ENCODE measurements around the gene ADAM12. TPM values are rescaled to one million over a fixed set of nuclear protein-coding genes. Genes with fewer than 3 reads are reported as not detected.

The ADAM12 gene
- total RNA-seq, 1 experiment from 2014 or later: not detected

- CTCF ChIA-PET: no interaction called here
- no TSS peak for BruUV-seq (replicated peaks)
- RAD21 ChIA-PET (ENCODE audit: low non-redundant PET in 1 of 2, low total read pairs in 2 of 2, uncharacterized antibody in 2 of 2, unreplicated experiment in 2 of 2): no interaction called here
Measured at GRCh38 chr10:126045861-126046260, 342.4 kb downstream of the ADAM12 start.

GRCh38 chr10:126043389-126043788 lies 344.9 kb downstream of the ADAM12 start:
- ChIA-PET RAD21 (ENCODE audit: low non-redundant PET in 1 of 2, low total read pairs in 2 of 2, uncharacterized antibody in 2 of 2, unreplicated experiment in 2 of 2) (no interaction called here), POLR2A (no interaction called here), CTCF (no interaction called here)
- Histone ChIP-seq H3K4me3 (replicated peaks in 1 of 2; ENCODE audit: low read depth in 1 of 2, low read length in 2 of 2) (no peak overlapping the region), H3K4me1 (ENCODE audit: control insufficient read depth in 1 of 2, insufficient read depth in 2 of 2, low read length in 2 of 2) (no peaks in the 10 kb centered on the region), H3K9me3 (ENCODE audit: control insufficient read depth in 1 of 2, insufficient read depth in 1 of 2, low read depth in 1 of 2, low read length in 2 of 2) (no peaks in the 10 kb centered on the region), H3K27me3 (ENCODE audit: insufficient read depth, low read length) (no peaks in the 10 kb centered on the region), H3K9ac (ENCODE audit: low read length) (no peak overlapping the region), H3K9me2 (ENCODE audit: insufficient read depth) (no peaks in the 10 kb centered on the region), H3K79me2 (ENCODE audit: insufficient read depth, low read length) (no peaks in the 10 kb centered on the region), H3K27ac (ENCODE audit: low read depth, low read length) (no peak overlapping the region), H4K20me1 (ENCODE audit: insufficient read depth) (no peaks in the 10 kb centered on the region), H2AFZ (ENCODE audit: low read depth, low read length, poor library complexity, severe bottlenecking) (no peak overlapping the region), H3K4me2 (ENCODE audit: low read length) (no peak overlapping the region), H3K36me3 (ENCODE audit: control insufficient read depth in 1 of 2, insufficient read depth in 2 of 2, low read length in 2 of 2) (no peaks in the 10 kb centered on the region)
- BruUV-seq (replicated peaks): no TSS peak
- ATAC-seq: no peak
- intact Hi-C loops (cut with micrococcal nuclease): no loop called here
- DNase-seq (ENCODE audit: low read depth, low spot score): no peak
- TF ChIP-seq SRF (IDR thresholded peaks at IDR 0.05; ENCODE audit: low read depth): no peak
- no peak for TF ChIP-seq EZH2 (IDR thresholded peaks at IDR 0.05)
- TF ChIP-seq ZBTB33 (IDR thresholded peaks at IDR 0.05; ENCODE audit: extremely low read depth, insufficient replicate concordance, low read length): no peak
- TF ChIP-seq REST (IDR thresholded peaks at IDR 0.05; ENCODE audit: low read depth): no peak
- TF ChIP-seq SP1 (IDR thresholded peaks at IDR 0.05; ENCODE audit: low read depth): no peak
- TF ChIP-seq EGR1 (IDR thresholded peaks at IDR 0.05; ENCODE audit: low read depth): no peak
- no peak for TF ChIP-seq YY1 (IDR thresholded peaks at IDR 0.05; ENCODE audit: extremely low read depth, insufficient replicate concordance, low read depth, low read length)
- TF ChIP-seq ELF1 (IDR thresholded peaks at IDR 0.05; ENCODE audit: borderline replicate concordance, low read depth): no peak
- no peak for TF ChIP-seq ATF3 (IDR thresholded peaks at IDR 0.05)
- TF ChIP-seq CBX3 (IDR thresholded peaks at IDR 0.05; ENCODE audit: low read depth): no peak
- no peak for TF ChIP-seq JUND (IDR thresholded peaks at IDR 0.05)
- no peak for TF ChIP-seq TCF7L2 (IDR thresholded peaks at IDR 0.05; ENCODE audit: borderline replicate concordance, extremely low read depth, insufficient read depth, insufficient read length)
- TF ChIP-seq POLR2A (IDR thresholded peaks at IDR 0.05; ENCODE audit: borderline replicate concordance, extremely low read depth, insufficient read depth, insufficient read length): no peak
- no peak for TF ChIP-seq SIN3A (IDR thresholded peaks at IDR 0.05; ENCODE audit: low read depth)

More at GRCh38 chr10:126045861-126046260, 342.4 kb downstream of the ADAM12 start:
- Histone ChIP-seq H3K9ac (ENCODE audit: low read length) (no peak overlapping the region), H3K79me2 (ENCODE audit: insufficient read depth, low read length) (no peaks in the 10 kb centered on the region), H3K4me1 (ENCODE audit: control insufficient read depth in 1 of 2, insufficient read depth in 2 of 2, low read length in 2 of 2) (no peaks in the 10 kb centered on the region), H3K9me3 (ENCODE audit: control insufficient read depth in 1 of 2, insufficient read depth in 1 of 2, low read depth in 1 of 2, low read length in 2 of 2) (no peaks in the 10 kb centered on the region), H4K20me1 (ENCODE audit: insufficient read depth) (no peaks in the 10 kb centered on the region), H3K27me3 (ENCODE audit: insufficient read depth, low read length) (peaks cover 22% of the 10 kb centered on the region; the same call in 1 of the 2 replicates), H3K27ac (ENCODE audit: low read depth, low read length) (no peak overlapping the region), H3K9me2 (ENCODE audit: insufficient read depth) (no peaks in the 10 kb centered on the region), H3K4me3 (replicated peaks in 1 of 2; ENCODE audit: low read depth in 1 of 2, low read length in 2 of 2) (no peak overlapping the region), H3K36me3 (ENCODE audit: control insufficient read depth in 1 of 2, insufficient read depth in 2 of 2, low read length in 2 of 2) (no peaks in the 10 kb centered on the region), H3K4me2 (ENCODE audit: low read length) (no peak overlapping the region), H2AFZ (ENCODE audit: low read depth, low read length, poor library complexity, severe bottlenecking) (no peak overlapping the region)
- TF ChIP-seq FOSL1 (IDR thresholded peaks at IDR 0.05; ENCODE audit: low read depth) (no peak), RAD21 (IDR thresholded peaks at IDR 0.05; ENCODE audit: low read depth) (no peak), TCF7L2 (IDR thresholded peaks at IDR 0.05; ENCODE audit: borderline replicate concordance, extremely low read depth, insufficient read depth, insufficient read length) (no peak), ZNF274 (IDR thresholded peaks at IDR 0.05; ENCODE audit: low read depth, low read length) (no peak)
- ATAC-seq (no peak), DNase-seq (ENCODE audit: low read depth, low spot score) (no peak)
- intact Hi-C loops (cut with micrococcal nuclease): no loop called here
- POLR2A ChIA-PET: no interaction called here
